GM21737 (cell line): ENCODE measurements around the gene CNOT11.
A peak's percentile ranks its signal among the peaks of the same experiment; 100 is the strongest.
"Not testable (repeated sequence)": the region's sequence is repeated elsewhere in the genome, so short reads cannot be mapped to it uniquely, and the experiment has no call there.

Experiments
- ATAC-seq: cut with Tn5 transposase; IDR thresholded peaks from one replicate; pipeline ENCODE4 v1.9.1; 2021; ENCODE audit warnings: mild to moderate bottlenecking, moderate library complexity; ENCODE audit not compliant: unreplicated experiment

CNOT11 gene

DNA sequence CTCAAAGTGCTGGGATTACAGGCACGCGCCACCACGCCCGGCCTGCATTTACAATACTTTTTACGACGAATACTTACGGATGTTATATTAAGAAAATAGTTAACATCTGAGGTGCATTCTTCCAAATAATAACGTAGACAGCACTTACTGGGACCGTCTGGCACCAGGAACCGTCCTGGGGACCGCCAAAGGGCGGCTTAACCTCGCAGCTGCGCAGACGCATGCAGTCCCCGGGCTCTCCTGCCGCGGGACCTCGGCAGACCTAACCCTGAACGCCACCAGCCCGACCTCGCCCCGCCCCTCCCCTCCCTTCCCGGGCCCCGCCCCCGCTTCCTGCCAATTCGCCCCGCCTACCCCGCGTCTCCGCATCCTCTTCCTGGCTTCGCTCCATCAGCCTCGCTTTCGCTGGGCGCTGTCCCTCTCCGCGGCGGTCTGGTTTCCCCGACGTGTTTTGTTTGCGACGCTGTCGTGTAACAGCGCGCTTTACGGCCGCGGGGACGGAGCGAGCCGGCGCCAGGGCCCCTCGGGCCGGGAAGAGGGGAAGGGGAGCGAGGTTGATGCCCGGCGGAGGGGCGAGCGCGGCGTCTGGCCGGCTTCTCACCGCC, at the start of gene CNOT11:
CNOT11 (plus strand) TSS at position 479 of the 605 bp plus-strand sequence; CDS start at position 558, 79 bp downstream.
- peak; percentile 86 for ATAC-seq

DNA sequence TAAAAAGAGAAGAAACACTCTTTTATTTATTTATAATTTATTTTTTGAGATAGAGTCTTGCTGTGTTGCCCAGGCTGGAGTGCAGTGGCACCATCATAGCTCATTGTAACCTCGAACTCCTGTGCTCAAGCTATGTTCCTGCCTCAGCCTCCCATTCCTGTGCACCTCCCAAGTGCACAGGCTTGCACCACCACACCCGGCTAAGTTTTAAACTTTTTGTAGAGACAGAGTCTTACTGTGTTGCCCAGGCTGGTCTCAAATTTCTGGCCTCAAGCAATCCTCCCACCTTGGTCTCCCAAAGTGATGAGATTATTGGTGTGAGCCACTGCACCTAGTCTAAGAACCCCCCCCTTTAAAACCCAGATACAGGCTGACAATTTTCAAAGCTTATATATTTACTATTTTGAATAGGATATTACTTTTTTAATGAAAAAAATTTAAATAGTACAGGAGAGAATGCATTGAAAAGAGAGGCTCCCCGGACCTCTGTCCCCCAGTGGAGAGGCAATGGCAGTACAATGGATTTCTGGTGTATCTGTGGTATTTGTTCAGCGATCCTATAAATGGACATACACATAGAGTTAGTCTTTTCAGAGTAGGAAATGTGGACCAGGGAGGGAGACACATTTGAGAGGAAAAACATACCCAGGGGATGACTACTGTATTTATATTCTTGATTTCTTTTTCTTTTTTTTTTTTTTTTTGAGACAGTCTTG, 48.1 kb upstream of the CNOT11 start:
- no peak for ATAC-seq

DNA sequence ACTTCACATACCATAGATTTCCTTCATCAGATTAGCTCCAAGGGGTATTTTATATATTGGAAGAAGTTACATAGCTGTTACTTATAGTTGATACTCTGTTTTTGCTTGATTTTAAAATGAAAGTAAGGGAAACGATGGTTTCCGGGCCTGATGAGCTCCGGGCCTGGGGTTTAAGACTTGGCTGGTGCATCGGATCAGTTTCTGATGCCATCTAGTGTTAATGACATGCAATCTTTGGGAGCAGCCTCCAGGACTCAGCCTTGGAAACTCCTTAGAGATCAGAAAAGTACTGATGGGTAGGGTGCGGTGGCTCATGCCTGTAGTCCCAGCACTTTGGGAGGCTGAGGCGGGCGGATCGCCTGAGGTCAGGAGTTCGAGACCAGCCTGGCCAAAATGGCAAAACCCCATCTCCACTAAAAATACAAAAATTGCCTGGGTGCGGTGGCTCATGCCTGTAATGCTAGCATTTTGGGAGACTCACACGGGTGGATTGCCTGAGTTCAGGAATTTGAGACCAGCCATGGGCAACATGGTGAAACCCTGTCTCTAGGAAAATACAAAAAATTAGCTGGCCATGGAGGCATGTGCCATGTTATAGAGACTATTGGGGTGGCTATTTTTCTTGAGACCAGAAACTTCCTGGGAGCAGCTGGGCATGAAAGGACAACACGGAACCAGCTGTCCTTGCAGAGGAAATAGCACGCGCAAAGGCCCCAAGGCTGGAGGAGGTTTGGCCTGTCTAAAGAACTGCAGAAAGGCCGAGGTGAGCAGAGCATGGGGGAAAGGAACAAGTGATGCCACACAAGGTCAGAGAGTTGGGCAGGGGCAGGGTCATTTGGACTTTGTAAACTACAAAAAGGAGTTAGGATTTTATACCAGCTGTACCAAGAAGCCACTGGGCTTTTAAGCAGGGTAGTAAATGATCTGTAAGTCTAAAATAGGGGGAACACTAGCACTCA, 46.9 kb upstream of the CNOT11 start:
- ATAC-seq, result no peak

DNA sequence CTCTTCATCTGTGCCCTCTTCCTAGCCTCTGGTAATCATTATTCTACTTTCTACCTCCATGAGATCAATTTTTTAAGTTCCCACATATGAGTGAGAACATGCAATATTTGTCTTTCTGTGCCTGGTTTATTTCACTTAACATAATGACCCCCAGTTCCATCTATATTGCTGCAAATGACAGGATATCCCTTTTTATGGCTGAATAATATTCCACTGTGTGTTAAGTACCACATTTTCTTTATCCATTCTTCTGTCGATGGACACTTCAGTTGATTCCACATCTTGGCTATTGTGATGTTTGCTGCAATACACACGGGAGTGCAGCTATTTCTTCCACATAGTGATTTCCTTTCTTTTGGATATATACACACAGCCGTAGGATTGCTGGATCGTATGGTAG, 43.9 kb upstream of the CNOT11 start:
- ATAC-seq, result no peak

DNA sequence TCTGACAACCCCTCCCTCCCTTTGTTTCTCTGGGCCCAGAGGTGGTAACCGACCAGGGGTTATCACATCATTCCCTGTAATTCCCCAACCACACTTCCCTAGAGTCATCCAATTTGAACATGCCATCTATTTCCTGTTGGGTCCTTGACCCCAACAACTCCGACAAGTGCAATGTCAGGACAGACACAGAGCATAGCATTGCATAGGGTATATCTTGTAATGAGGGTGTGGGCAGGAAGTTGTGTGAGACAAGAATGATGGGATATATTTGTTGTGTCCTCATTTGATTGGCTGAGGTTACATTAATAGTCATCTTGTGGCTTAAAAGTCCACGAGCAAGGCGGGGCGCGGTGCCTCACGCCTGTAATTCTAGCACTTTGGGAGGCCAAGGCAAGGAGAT, 33.4 kb upstream of the CNOT11 start:
- ATAC-seq, result no peak

DNA sequence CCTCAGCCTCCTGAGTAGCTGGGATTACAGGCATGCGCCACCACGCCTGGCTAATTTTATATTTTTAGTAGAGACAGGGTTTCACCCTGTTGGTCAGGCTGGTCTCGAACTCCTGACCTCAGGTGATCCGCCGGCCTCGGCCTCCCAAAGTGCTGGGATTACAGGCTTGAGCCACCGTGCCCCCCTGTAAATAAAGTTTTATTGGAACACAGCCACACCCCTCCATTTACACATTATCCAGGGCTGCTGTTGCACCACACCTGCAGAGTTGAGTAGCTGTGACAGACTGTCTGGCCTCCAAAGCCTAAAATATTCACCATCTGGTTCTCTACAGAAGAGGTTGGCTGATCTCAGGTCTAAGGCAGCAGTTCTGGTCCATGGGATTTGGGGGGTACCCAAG, 32.6 kb upstream of the CNOT11 start:
- ATAC-seq, result not testable (repeated sequence)

DNA sequence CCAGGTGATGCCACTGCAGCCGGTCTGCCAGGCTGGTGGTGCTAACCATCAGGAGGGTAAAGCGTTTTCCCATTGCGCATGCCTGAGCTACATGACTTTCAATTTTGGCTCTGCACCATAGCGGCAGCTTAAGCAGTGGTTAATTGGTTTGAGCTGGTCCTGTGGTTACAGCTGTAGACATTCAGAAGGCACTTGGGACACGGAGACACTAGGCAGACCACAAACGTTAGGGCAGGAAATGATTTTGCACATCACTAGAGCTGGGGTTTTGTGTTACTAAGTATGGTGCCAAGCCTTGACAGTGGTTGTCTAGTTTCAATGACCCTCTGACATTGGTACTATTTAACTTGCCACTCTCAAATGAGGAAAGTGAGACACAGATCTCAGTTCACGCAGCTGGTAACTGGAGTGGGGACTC, 28.9 kb upstream of the CNOT11 start:
- peak; percentile 98 for ATAC-seq

DNA sequence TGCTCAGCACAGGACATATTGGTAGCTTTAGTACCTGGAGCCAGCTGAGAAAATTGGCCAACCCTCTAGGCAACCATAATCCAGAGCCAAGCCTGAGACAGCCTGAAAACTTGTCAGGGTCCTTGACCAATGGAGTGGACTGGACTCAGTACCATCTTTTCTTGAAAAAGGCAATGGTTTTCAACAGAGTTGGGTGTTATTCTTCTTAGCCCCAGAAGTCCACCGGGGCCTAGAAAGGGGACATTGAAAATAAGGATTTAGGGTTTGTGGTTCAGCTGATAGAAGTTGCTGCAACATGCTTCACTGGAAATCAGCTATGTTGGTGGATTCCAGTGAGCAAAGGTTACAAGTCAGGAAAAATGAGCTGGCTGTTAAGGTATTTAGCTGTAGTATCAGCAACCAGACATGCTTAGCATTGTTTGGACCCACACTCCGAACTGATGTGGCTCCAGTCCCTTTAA, 22.1 kb upstream of the CNOT11 start:
- ATAC-seq, result no peak

DNA sequence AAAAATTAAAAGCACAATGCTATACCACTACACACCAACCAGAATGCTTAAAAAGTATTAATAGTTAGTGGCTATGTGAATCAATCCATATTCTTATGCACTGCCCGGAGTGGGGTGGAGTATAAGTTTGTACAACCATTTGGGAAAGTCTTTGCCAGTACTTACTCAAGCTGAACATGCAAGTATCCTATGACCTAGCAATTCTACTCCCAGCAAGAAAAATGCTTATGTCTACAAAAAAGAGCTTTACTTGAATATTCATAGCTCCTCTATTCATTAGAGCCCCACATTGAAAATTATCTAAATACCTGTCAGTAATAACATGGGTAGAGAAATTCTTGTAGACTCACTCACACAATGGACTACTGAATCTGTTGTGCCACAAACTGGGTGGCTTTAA, 21.4 kb upstream of the CNOT11 start:
- ATAC-seq, result no peak

DNA sequence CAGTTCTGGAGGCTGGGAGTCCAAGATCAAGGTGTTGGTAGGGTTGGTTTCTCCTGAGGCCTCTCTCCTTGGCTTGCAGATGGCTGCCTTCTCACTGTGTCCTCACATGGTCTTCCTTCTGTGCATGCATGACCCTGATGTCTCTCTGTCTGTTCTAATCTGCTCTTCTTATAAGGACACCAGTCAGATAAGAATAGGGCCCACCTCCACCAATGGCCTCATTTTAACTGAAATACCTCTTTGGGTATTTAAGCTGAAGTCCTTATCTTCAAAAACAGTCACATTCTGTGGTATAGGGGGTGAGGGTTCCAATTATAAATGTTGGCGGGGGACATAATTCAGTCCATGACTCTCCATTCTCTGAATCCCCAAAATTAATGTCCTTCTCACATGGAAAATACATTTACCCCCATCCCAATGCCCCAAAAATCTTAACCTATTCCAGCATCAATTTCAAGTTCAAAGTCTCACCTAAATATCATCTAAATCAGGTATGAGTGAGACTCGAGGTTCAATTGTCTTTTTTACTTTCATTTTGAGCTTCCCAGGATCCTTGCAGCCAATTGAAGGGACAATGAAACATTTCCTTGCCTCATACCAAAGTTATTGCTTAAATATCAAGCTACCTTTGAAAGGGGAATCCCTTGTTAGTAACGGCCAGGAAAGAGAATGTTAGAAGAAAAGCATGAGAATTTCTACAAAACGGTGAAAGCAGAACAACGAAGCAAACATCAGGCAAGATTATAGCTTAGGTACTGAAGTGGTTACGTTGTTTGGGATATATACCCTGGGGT, 20.6 kb upstream of the CNOT11 start:
- ATAC-seq, result no peak

DNA sequence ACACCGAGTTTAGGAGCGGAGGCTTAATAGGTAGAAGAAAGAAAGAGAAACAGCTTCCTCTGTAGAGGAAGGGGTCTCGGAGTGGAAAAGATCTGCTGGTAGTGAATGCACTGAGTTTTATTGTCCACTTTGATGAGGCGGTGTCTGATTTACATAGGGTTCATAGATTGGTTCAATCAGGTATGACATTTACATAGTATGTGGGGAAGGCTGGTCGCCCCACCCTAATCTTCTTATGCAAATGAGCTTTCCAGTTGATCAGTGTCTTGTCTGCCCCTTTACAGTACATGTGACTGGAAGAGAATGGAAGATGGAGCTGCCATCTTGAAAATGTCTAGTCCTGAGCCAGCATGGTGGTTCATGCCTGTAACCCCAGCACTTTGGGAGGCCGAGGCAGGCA, 19.9 kb upstream of the CNOT11 start:
- ATAC-seq, result no peak

DNA sequence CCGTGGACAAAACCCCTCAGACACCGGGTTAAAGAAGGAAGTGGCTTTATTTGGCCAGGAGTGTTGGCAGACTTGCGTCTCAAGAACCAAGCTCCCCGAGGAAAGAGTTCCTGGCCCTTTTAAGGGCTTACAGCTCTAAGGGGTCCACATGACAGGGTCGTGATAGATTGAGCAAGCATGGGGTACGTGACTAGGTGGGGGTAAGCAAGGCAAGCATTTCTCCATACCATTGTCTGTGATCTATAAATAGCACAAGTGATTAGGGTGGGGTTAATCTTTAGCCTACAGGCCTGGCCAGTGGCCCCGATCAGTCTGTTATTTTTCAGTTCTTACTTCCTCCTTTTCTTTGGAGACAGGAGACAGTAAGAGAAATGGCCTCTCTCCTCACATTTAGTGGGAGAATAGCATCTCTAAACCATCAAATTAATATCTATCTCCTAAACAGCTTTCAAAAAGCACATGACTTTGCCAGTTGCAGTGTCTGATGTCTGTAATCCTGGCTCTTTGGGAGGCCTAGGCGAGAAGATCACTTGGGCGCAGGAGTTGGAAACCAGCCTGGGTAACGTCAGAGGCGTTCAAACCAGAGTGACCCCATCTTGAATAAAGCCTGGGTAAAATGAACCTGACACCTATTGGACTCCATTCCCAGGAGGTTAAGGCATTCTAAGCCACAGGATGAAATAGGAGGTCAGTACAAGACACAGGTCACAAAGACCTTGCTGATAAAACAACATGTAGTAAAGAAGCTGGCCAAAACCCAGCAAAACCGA, 18.3 kb upstream of the CNOT11 start:
- ATAC-seq, result no peak

DNA sequence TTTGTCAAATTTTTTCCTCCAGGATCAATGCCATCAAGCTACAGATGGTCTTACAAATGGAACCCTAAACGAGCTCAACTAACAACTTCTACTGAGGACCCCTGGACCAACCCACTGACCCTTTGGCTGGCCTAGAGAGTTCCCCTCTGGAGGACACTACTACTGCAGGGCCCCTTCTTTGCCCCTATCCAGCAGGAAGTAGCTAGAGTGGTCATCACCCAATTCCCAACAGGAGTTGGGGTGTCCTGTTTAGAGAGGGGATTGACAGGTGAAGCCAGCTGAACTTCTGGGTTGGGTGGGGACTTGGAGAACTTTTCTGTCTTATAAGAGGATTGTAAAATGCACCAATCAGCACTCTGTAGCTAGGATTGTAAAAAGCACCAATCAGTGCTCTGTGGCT, 16.7 kb upstream of the CNOT11 start:
- ATAC-seq, result not testable (repeated sequence)

DNA sequence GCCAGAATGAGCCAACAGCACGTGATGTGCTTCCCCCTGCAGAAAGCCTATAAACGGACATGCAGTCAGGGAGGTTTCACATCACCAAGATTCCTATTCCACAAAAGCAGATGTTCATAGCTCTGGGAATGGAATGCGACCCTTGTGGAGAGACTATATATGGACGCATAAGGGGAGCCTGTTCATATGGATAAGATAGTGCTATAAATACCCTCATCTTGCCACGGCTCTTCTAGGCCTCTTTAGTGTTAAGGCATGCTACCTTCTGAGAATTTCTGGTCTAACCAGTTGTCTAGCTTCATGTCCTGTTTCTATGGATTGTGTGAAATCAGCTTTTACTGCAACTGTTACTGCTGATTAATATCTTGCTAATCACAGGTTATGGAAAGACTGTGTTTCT, 14.7 kb upstream of the CNOT11 start:
- ATAC-seq, result not testable (repeated sequence)

DNA sequence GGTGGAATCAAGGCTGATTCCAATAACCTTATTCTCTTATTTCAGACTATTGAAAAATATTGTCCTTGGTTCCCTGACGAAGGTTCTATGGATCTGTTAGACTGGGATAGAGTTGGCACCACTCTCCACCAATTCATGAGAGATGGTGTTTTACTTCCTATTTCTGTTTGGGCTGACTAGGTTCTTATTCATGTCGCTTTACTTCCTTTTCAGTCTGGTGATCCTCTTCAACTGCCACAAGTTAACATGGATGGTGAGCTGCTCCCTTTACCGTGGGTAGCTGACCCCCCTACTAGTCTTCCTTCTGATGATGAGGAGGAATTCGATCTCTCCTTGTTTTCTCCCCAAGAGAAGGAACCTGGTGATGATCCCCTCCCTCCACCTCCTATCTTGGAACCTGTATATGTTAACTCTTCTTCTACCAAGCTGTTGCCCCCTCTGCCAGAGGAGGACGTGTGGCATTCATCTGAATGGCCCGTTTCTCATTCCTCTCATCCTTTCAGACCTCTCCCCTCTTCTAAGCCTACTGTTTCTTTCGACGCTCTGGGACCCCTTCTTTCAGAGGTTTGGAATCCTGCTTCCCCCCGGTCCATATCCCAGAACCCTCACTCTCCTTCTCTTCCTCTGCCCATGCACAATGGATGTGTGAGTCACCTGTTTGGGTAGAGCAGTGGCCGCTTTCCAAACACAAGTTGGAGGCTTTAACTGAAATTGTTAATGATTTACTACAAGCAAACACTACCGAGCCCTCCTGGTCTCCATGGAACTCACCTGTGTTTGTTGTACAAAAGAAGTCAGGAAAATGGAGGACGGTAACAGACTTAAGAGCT, 13.5 kb upstream of the CNOT11 start:
- no peak for ATAC-seq

DNA sequence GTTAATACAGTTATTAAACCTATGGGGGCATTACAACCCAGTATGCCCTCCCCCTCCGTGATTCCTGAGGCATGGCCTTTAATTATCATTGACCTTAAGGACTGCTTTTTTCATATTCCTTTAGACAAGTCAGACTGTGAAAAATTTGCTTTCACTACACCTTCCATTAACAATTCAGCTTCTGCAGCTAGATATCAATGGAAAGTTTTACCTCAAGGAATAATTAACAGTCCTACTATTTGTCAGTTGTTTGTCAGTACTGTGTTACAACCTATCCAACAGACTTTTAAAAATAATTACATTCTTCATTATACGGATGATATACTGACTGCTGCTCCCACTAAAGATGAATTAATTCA, 12.9 kb upstream of the CNOT11 start:
- not testable (repeated sequence) for ATAC-seq

DNA sequence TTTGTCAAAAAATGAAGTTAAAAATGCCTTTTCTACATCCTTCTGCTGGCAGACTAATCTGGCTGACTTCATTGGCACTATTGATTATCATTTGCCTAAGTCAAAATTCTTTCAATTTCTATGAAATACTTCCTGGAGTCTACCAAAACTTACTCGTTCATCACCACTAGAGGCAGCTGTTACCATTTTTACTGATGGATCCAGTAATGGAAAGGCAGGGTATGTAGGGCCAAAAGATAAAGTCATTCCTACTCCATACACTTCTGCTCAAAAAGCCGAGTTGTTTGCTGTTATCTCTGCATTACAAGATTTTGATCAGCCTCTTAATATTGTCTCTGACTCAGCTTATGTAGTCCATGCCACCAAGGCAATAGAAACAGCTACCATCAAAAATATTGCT, 12.0 kb upstream of the CNOT11 start:
- ATAC-seq, result not testable (repeated sequence)

DNA sequence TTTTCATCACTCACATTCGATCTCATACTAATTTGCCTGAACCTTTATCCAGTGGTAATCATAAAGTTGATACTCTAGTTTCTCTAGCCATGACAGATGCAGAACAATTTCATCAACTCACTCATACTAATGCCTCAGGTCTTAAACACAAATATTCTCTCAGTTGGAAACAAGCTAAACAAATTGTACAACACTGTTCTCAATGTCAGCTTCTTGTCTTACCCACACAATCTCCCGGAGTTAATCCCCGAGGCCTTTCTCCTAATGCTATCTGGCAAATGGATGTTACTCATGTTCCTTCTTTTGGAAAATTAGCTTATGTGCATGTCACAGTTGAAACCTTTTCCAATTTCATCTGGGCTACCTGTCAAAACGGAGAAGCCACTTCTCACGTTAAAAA, 11.5 kb upstream of the CNOT11 start:
- ATAC-seq, result no peak

DNA sequence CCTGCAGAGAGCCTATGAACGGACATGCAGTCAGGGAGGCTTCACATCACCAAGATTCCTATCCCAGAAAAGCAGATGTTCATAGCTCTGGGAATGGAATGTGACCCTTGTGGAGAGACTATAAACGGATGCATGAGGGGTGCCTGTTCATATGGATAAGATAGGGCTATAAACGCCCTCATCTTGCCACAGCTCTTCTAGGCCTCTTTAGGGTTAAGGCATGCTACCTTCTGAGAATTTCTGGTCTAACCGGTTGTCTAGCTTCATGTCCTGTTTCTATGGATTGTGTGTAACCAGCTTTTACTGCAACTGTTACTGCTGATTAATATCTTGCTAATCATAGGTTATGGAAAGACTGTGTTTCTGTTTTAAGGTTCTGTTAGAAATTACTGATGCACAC, 8.3 kb upstream of the CNOT11 start:
- not testable (repeated sequence) for ATAC-seq
